Mucosa of gallbladder (tissue), 1 donor: ENCODE data around the gene PLA1A. TPM values are rescaled to one million over a fixed set of nuclear protein-coding genes. Genes with fewer than 3 reads are reported as not detected.

Experiments
- DNase-seq: peaks from one replicate; pipeline ENCODE4 v3.0.0-alpha.2; 2020; ENCODE audit warnings: low spot score
- total RNA-seq: library from RNA; stranded (reverse); gene quantifications from one replicate; pipeline ENCODE4 v1.2.1, GENCODE V29; 2021
- donor health status: DM: no; HTN: no; CAD: no.

The PLA1A gene
- total RNA-seq, 1 donor from 2014 or later: 1.6 TPM

DNA sequence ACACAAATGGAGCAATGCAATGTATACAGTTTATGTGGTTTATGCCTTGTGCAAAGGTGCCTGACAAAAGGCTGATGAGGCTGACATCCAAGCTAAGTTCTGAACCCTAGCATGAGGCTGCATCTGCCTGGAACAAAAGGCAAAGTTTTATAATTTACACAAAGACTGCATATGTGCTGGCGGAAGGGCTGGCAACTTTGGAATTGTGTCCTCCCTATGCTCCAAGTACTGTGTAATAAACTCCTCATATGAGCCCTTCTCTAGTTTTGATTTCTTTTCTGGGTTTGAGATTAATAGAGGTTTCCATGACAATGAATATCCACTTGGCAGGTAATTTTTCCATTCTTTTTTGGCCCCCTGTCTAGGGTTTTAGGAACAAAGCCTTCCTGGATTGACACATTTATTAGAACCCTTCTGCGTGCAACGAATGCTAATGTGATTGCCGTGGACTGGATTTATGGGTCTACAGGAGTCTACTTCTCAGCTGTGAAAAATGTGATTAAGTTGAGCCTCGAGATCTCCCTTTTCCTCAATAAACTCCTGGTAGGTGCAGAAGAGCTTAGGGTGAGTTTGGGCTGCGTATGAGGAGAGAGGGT is 10.8 kb downstream of the PLA1A start:
- DNase-seq: no peak

DNA sequence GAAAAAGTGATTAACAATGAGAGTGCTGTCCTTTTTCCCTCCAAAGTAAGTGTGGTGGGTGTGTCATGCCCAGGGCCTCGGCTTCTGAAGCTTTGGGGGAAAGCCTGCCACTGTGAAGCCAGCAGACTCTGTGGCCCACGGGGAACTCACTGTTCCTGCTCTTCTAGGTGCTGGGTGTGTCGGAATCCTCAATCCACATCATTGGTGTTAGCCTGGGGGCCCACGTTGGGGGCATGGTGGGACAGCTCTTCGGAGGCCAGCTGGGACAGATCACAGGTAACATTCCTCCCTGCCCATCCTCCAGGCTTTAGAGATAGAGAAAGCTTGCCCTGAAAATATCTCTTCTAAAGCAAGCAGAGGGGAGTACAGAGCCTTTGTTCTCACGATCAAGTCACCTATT is 11.6 kb downstream of the PLA1A start:
- no peak for DNase-seq

DNA sequence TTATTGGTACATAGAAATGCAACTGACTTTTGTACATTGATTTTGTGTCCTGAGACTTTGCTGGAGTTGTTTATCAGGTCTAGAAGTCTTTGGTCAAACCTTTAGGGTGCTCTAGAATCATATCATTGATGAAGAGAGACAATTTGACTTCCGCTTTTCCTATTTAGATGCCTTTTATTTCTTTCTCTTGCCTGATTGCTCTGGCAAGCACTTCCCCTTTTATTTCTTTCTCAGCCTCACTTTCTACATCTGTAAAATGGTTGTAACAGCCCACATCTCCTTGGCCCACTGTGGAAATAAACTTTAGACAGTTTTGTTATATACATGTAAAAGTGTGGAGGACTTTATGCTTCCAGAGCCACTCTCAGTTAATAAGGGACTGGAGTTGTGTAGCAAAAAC is 14.0 kb downstream of the PLA1A start:
- DNase-seq: no peak

DNA sequence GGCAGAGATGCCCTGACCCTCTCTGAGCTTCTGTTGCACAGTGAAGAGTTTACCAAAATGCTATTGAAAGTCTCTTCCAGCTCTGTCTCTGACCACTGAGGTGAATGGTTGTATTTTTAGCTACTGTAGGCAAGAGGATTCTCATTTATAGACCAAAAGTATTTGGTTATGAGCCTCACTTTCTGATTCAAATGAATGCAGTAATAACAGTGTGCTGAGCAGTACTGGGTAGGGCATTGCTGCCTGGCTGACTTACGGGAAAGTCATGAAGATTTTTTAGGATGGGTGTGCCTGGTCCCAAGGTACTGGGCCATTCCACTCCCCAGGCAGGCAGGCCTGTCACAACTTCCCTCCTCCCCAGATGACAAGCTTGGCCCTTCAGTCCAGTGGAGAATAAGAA is 15.5 kb downstream of the PLA1A start:
- DNase-seq: no peak

DNA sequence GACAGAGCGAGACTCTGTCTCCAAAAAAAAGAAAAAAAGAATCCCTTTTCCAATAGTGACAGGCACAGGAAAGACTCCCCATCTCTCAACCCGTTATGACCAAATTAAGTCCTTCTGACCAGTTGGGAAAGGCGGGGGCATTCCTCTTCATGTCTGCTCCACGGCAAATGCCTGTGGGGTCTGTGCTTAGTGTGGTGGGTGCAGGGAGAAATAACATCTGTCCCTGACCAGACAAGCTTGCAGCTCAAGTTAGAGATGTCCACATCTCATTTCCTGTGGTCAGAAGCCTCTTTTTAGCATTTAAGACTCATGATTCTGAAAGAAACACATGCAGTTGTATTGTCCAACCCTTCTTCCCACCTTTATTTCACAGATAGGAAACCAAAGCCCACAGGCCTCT is 16.2 kb downstream of the PLA1A start:
- DNase-seq: no peak

DNA sequence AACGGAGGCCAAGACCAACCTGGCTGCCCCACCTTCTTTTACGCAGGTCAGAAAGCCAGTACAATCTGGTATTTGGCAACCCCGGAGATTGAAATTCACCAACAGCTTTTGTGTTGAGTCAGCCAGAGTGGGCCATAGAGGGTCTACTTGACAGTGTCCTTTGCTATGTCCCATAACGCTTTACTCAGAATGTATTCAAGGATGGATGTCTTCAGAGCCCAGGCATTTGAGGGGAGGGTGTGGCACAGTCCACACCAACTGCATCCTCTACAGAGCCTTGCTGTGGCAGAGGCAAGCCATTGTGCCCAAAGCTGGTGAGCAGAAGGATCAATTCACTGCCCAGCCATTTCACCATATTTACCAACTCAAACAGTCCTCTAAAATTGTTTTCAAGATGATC is 18.4 kb downstream of the PLA1A start:
- DNase-seq: no peak

DNA sequence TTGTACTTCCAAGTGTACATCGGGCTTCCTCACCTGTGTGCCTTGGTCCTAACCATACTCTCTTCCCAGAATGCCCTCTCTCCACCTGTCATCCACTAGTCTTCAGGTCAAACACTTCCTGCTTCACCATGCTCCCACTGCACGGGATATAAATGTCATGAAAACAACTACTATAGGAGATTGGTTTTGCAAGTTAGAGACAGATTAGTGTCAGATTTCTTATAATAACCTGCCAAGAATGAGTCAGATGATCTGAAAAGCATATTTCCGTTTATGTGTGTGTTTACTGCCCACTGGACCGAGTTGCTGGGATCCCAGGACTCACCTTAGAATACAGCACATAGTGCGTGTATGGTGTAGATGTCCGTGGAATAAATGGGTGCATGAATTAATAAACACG is 21.4 kb downstream of the PLA1A start:
- DNase-seq: no peak

DNA sequence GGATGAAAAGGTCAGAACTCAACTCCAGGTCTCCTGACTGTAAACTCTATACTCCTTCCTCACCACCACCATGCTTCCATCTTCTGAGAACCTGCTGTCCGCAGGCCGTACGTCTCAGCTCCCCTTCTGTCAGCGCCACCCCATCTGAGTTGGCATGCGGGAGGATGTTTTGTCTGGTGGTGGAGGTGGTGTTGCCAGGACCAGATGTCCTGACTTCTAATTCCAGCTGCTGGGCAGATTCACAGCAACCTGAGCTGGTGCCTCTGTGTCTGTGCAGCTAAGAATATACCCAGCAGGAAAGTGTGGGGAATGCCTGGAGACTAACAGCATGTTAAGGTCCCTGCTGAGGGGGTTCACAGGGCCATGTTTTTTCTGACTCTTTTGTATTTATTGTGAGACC is 23.2 kb downstream of the PLA1A start:
- DNase-seq: no peak

DNA sequence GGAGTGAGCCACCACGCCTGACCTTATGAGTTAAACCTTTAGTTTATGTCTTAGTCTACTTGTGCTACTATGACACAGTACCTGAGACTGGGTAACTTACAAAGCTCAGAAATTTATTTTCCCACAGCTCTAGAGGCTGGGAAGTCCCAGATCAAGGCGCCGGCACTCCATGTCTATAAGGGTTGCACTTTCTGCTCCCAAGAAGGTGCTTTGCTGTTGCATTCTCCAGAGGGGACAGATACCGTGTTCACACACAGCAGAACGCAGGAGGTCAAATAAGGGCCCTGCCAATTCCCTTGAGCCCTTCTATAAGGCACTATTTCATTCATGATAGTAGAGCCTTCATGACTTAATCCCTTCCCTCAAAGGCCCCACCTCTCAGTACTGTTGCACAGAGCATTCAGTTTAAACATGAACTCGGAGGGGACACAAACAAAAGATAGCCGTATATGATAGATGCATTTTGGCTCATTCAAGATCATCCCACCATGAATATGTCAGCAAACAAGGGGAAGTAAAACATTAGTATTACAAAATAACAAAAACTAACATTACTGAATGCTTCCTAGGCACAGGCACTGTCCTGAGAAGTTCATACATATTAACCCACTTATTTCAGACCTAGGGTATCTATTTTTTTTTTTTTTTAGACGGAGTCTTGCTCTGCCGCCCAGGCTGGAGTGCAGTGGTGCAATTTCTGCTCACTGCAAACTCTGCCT is 26.5 kb downstream of the PLA1A start:
- DNase-seq: no peak

DNA sequence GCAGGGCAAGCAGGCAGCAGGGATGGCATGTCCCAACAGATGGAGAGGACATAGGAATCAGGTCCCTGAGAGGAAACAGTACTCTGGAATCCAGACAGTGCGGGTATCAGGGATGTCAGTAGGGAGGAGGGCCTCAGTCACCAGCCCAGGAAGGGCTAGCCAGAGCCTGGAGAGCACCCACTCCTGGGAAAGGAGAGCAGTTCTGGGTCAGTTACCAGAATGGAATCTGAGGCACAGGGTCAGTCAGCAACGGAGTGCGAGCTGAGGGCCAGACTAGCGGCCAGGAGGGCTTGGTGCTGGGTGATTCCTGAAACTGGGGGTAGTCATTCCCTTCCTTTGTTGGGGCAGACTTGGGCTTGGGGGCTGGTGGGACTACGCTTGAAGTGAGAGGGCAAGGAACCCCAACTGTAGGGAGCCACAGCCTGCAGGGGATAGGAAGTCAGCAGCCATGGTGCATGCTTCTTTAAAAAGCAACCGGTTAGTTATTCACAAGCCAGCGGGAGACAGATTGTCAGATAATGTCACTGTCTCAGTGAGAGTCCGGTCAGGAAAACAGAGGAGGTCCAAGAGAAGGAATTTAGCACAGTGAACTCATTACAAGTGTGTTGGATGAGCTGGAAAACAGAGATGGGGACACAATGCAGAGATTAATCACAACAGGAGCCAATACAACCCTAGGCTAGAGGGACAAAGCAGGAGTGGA is 27.9 kb downstream of the PLA1A start:
- DNase-seq: no peak

DNA sequence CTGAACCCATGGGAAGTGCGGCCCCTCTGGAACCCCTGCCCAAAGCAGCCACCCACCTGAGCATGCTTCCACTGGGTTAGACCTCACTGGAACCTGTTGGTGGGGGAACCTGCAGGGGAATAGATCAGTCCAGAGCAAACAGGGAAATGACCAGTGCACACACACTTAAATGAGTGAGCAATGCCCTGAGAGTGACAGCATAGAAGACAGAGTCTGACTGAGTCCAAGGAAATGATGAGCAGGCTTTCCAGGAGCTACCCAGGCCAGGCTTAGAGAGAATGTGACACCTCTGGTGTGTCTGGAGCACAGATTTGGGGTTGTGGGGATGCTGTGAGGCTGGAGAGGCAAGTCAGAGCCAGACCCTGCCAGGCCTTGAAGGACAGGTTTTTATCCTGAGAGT is 28.5 kb downstream of the PLA1A start:
- DNase-seq: no peak

DNA sequence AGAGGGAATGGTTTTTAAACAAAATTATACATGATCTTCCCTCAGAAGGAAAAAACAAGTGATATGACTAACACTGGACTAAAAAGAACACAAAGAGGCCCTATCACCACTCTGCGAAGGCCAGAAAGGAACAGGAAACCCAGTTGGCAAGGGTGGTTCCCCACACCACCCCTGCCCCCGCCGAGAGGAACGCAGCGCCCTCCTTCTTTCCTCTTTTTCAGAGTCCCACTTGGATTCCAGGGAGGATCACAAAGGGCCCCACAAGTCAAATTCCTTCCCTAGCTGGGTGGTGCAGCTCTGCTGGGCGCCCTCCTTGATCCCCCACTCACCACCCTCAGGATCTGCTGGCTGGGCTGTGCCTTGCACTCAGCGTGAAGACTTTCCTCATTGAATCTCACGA is 29.8 kb downstream of the PLA1A start:
- no peak for DNase-seq

DNA sequence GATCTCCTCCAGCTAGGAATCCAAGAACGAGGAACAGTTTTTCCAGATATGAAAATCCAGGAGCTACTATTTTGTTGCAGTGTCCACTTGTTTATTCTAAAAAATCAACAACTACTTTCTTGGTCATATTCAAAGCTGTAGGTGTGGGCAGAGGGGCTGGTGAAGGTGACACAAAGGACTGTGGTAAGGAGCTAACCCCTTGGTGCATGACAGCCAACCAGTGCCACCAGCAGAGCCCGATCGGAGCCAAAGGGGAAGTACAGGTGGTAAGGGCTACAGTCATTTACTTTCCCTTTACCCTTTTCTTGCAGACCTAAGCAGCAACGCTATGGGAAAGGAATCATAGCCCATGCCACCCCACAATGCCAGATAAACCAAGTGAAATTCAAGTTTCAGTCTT is 30.7 kb downstream of the PLA1A start:
- DNase-seq: no peak

DNA sequence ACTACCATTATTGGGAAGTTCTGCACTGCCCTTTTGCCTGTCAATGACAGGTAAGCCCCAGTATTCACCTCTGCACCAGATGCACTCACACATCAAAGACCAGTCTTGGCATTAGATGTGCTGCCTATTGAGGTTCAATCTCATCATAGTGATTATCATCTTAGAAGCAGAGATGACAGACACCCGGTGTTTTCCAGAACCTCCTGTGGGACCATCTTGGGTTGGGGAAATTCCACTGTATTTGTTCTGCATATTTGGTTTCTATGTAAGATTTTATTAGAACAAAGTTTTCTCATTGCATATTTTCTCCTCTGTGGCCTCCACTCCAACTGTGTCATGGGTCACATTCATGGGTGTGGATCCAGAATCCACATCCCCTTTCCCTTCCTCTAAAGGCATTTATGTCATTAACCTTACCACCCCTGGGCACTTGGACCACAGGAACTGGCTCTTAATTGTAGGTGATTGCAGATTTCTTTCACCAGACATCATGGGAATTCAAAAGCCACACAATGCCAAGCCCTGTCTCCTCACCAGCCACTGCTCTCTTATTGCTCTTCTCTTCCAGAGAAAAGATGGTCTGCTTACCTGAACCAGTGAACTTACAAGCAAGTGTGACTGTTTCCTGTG is 31.2 kb downstream of the PLA1A start:
- no peak for DNase-seq

DNA sequence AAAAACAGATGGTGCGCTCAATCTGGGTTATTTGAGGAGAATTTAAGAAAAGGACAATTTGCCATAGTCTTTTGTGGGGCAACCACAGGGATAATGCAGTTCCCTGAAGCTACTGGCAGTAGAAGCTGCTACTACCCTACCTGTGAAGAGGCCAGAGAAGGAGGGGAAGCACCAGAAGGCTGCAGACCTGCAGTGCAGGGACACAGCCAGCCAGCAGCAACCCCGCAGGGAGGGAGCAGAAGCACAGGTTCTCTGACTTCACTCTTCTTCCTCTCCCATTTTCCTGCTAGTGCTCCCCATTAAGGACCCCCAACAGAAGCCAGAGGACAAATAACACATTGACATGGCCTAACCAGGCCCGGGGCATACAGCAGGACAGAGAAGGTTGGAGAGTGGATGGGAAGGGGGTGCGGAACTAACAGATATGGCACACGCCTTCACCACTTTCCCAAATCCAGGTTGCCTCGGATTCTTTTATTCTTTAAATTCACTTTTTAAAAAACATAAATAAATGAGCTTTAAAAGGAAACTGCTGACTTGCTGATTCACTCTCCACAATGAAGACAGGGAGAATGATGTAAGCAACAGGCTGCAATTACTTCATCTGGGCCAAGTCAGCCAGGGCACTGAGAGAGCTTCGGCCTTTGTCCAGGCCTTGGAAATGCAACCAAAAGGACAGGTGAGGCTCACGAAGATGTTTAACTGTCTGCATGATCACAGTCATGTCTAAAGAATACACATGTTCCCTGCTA is 32.6 kb downstream of the PLA1A start:
- no peak for DNase-seq

DNA sequence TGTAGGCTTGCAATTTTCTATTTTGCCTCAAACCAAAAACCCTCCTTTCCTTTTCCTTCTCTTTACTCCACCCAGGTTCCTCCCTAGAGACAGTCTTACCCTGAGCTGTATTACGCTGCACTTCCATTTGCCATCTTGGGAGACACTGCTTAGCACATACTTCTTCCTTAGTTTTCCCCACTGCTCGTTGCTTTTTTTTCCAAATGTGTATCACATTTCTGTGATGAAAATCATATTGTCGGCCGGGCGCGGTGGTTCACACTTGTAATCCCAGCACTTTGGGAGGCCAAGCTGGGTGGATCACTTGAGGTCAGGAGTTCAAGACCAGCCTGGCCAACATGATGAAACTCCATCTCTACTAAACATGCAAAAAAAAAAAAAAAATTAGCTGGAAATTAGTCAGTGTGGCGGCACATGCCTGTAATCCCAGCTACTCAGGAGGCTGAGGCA is 33.2 kb downstream of the PLA1A start:
- DNase-seq: no peak

DNA sequence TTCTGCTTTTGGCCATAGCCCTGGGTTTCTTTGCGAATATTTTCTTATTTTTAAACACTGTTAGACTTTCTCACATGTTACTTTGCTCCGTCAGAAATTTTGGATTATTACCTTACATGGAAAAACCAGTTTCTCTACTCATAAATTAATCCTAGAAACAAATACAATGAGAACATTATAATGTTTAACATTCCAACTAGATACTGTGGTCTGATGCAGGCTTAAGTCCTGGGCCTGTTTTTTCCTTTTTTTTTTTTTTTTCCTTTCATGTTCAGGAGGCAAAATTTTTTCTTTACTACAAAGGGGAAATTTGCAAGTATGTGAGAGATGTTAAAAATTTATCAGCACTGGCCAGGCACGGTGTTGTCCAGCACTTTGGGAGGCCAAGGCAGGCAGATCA is 33.8 kb downstream of the PLA1A start:
- DNase-seq: no peak

DNA sequence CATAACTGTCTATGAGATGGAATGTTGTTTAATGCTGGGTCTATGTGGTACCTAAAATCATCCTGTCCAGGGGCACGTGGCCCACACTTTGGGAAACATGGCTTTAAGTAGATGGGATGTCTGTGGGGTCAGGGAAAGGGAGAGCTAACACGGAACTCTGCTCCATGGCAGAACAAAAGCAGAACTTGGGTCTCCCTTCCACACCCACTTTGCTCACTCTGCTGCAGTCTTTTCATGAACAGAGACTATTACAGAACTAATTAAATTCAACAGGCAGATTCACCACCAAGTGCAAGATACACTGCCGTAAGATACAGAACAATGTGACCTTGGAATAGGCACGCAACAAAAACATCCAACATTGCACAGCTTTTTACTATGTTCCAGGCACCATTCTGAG is 34.5 kb downstream of the PLA1A start:
- no peak for DNase-seq

DNA sequence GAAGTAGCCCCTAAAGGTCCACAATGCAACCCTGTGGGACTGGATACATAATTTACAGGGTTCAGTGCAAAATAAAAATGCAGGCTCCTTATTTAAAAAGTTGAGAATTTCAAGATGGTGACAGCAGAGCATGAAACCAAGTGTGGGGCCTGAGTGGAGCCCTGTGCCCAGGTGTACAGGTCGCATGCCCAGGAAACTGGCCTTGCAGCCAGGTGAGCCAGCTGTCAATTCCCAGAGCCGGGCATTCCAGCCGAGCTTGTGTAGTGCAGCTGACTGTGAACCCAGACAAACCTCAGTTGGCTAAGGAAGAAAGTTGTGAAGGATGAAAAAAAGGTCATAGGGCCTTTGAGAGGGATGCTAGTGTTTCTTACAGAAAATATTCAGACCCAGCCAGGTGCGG is 35.1 kb downstream of the PLA1A start:
- DNase-seq: no peak

DNA sequence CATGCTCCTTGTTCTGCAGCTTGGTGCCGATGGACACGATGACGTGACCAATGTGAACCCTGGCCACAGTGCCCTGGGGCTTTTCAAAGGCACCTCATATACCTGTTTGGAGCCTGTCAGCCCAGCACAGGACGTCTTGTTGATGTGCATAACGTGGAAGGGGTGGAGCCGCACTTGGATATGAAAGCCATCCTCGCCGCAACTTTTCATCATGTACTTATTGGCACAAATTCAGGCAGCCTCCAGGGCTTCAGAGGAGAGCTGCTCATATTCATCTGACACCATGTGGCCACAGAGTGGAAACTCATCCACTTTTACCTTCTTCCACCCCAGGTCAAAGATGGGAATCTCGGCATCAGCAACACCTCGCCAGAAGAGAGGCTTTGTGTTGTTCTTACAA is 38.0 kb downstream of the PLA1A start:
- DNase-seq: no peak

DNA sequence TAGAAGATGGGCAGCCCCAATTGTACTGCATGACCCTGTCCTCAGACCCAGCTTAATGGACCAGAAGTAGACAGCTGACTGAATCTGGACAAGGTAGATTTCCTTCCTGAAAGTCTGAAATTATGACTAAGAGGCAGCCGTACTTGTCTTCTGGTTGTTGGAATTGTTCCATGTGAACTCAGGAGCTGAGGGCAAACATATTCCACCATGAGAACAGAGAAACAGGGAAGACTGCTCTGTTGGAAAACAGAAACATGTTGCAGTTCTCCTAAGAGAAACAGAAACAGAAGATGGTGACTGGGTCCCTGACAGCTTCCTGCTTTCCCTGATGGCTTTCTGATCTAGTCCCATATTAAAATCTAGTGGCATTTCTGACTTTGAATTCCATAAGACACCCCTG is 38.6 kb downstream of the PLA1A start:
- DNase-seq: no peak
